Nephron (organoid): ENCODE measurements around the gene LEKR1.

Source experiments
- H3K27ac Mint-ChIP-seq, 3 experiments: 2 replicates each; pipeline ENCODE4 v1.8.0; 2020; ENCODE audit warnings: mixed read lengths in 3 of 3, mild to moderate bottlenecking in 2 of 3, moderate library complexity in 1 of 3
- H3K27me3 Mint-ChIP-seq: 2 replicates; pipeline ENCODE4 v1.8.0; 2021; ENCODE audit warnings: low read depth, mild to moderate bottlenecking, moderate library complexity, mixed read lengths
- H3K36me3 Mint-ChIP-seq: 2 replicates; pipeline ENCODE4 v1.8.0; 2020; ENCODE audit warnings: low read depth, mixed read lengths
- H3K4me1 Mint-ChIP-seq: 2 replicates; pipeline ENCODE4 v1.8.0; 2020; ENCODE audit warnings: mixed read lengths
- H3K4me3 Mint-ChIP-seq, 3 experiments: 2 replicates each; pipeline ENCODE4 v1.8.0; 2020; ENCODE audit warnings: mild to moderate bottlenecking in 3 of 3, mixed read lengths in 3 of 3, moderate library complexity in 2 of 3
- H3K9me3 Mint-ChIP-seq: 2 replicates; pipeline ENCODE4 v1.8.0; 2020; ENCODE audit warnings: mixed read lengths
- TF ChIP-seq, protein P1 (sequence below), 3 experiments: fragments of 200-600 bp; sonication (generic); IDR thresholded peaks; one replicate each; pipeline ENCODE4 v1.5.0; 2021; ENCODE audit warnings: antibody characterized with exemption in 3 of 3; ENCODE audit not compliant: unreplicated experiment in 3 of 3

Gene LEKR1

GRCh38 chr3:156847752-156848448 lies 21.7 kb downstream of the LEKR1 start:
- Mint-ChIP-seq H3K9me3 (no peaks in the 10 kb centered on the region), H3K27me3 (no peaks in the 10 kb centered on the region), H3K4me3 (no peak overlapping the region), H3K36me3 (no peaks in the 10 kb centered on the region), H3K27ac (no peak overlapping the region), H3K4me1 (peaks cover 5% of the 10 kb centered on the region)
- TF ChIP-seq, protein P1, sequence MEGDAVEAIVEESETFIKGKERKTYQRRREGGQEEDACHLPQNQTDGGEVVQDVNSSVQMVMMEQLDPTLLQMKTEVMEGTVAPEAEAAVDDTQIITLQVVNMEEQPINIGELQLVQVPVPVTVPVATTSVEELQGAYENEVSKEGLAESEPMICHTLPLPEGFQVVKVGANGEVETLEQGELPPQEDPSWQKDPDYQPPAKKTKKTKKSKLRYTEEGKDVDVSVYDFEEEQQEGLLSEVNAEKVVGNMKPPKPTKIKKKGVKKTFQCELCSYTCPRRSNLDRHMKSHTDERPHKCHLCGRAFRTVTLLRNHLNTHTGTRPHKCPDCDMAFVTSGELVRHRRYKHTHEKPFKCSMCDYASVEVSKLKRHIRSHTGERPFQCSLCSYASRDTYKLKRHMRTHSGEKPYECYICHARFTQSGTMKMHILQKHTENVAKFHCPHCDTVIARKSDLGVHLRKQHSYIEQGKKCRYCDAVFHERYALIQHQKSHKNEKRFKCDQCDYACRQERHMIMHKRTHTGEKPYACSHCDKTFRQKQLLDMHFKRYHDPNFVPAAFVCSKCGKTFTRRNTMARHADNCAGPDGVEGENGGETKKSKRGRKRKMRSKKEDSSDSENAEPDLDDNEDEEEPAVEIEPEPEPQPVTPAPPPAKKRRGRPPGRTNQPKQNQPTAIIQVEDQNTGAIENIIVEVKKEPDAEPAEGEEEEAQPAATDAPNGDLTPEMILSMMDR (IDR thresholded peaks at IDR 0.05; ENCODE audit: unreplicated experiment in 3 of 3), result no peak

GRCh38 chr3:156859578-156859977 lies 33.4 kb downstream of the LEKR1 start:
- Mint-ChIP-seq H3K27ac (no peak overlapping the region), H3K27me3 (no peaks in the 10 kb centered on the region), H3K36me3 (no peaks in the 10 kb centered on the region), H3K4me3 (no peak overlapping the region), H3K4me1 (no peaks in the 10 kb centered on the region), H3K9me3 (no peaks in the 10 kb centered on the region)
- TF ChIP-seq, protein P1 (IDR thresholded peaks at IDR 0.05; ENCODE audit: unreplicated experiment in 3 of 3), result no peak

- no peak overlapping the region for H3K27ac Mint-ChIP-seq
- TF ChIP-seq, protein P1 (IDR thresholded peaks at IDR 0.05; ENCODE audit: unreplicated experiment in 3 of 3), result no peak
- H3K4me1 Mint-ChIP-seq, result no peaks in the 10 kb centered on the region
- H3K27me3 Mint-ChIP-seq, result no peaks in the 10 kb centered on the region
- H3K4me3 Mint-ChIP-seq, result no peak overlapping the region
- no peaks in the 10 kb centered on the region for H3K9me3 Mint-ChIP-seq
- no peaks in the 10 kb centered on the region for H3K36me3 Mint-ChIP-seq
Measured at GRCh38 chr3:156860873-156861272, 34.7 kb downstream of the LEKR1 start.

- H3K9me3 Mint-ChIP-seq, result no peaks in the 10 kb centered on the region
- no peak overlapping the region for H3K27ac Mint-ChIP-seq
- no peaks in the 10 kb centered on the region for H3K36me3 Mint-ChIP-seq
- H3K4me3 Mint-ChIP-seq, result no peak overlapping the region
- no peaks in the 10 kb centered on the region for H3K4me1 Mint-ChIP-seq
- no peaks in the 10 kb centered on the region for H3K27me3 Mint-ChIP-seq
- TF ChIP-seq, protein P1 (IDR thresholded peaks at IDR 0.05; ENCODE audit: unreplicated experiment in 3 of 3), result no peak
Measured at GRCh38 chr3:156862338-156862737, 36.2 kb downstream of the LEKR1 start.

DNA sequence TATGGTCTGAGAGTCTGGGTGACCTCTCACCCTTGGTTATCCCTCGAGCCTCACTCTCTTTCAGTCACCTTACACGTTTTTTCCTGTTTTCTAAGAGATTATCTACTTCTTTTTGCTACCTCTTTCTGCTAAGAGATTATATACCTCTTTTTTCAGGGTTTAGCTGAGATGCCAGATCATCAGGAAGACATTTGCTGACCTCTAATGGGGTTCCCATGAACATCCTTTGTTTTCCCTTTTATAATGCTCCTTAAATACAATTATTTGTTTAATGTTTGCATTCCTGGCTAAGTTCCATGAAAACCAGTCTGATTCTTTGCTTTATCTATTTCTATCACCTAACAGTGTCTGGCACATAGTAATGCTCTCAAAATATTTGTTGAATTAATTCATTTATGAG lies 39.6 kb downstream of the LEKR1 start:
- Mint-ChIP-seq H3K9me3 (no peaks in the 10 kb centered on the region), H3K27me3 (no peaks in the 10 kb centered on the region), H3K36me3 (no peaks in the 10 kb centered on the region), H3K4me3 (no peak overlapping the region), H3K27ac (no peak overlapping the region), H3K4me1 (no peaks in the 10 kb centered on the region)
- TF ChIP-seq, protein P1 (IDR thresholded peaks at IDR 0.05; ENCODE audit: unreplicated experiment in 3 of 3), result no peak

- TF ChIP-seq, protein P1 (IDR thresholded peaks at IDR 0.05; ENCODE audit: unreplicated experiment in 3 of 3), result no peak
- no peaks in the 10 kb centered on the region for H3K36me3 Mint-ChIP-seq
- no peak overlapping the region for H3K4me3 Mint-ChIP-seq
- no peaks in the 10 kb centered on the region for H3K27me3 Mint-ChIP-seq
- H3K9me3 Mint-ChIP-seq, result peaks cover 7% of the 10 kb centered on the region
- H3K4me1 Mint-ChIP-seq, result no peaks in the 10 kb centered on the region
- no peak overlapping the region for H3K27ac Mint-ChIP-seq
Measured at GRCh38 chr3:156867174-156867573, 41.0 kb downstream of the LEKR1 start.
